Left kidney (tissue), 2 donors: ENCODE data around the gene VAV2. TPM values are rescaled to one million over a fixed set of nuclear protein-coding genes. Genes with fewer than 3 reads are reported as not detected.
"Not testable (repeated sequence)": the region's sequence is repeated elsewhere in the genome, so short reads cannot be mapped to it uniquely, and the experiment has no call there.

Experiments used
- DNase-seq: peaks from one replicate; pipeline ENCODE4 v3.0.0-alpha.2; 2013
- polyA plus RNA-seq: library from polyadenylated mRNA; unstranded; fragments of 120-200 nt; gene quantifications from one replicate; pipeline ENCODE4 v1.2.1, GENCODE V29; 2013; ENCODE audit not compliant: insufficient read length

Gene VAV2
- polyA plus RNA-seq, 1 donor: 35.2 TPM

GRCh38 chr9:133768371-133768858 is 223.7 kb downstream of the VAV2 start:
- DNase-seq: no peak

GRCh38 chr9:133767625-133768024 is 224.5 kb downstream of the VAV2 start:
- no peak for DNase-seq

DNA sequence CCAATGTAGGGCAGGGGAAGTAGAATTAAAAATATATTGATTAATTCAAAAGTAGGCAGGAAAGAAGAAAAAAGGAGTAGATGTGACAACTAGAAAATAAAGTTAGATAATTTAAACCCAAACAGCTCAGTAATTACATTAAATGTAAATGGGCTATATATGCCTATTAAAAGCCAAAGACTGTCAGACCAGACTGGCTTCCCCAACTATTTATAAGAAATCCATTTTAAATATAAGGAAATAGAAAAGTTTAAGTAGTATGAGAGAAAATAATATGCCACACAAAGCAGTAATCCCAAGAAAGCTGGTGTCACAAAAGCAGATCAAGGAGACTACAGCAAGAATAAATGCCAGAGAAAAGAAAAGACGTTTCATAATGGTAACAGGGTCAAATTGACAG is 225.1 kb downstream of the VAV2 start:
- no peak for DNase-seq

DNA sequence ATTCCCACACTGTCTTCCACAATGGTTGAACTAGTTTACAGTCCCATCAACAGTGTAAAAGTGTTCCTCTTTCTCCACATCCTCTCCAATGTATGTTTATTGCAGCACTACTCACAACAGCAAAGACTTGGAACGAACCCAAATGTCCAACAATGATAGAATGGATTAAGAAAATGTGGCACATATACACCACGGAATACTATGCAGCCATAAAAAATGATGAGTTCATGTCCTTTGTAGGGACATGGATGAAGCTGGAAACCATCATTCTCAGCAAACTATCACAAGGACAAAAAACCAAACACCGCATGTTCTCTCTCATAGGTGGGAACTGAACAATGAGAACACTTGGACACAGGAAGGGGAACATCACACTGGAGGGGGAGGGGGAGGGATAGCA is 225.9 kb downstream of the VAV2 start:
- DNase-seq: not testable (repeated sequence)

DNA sequence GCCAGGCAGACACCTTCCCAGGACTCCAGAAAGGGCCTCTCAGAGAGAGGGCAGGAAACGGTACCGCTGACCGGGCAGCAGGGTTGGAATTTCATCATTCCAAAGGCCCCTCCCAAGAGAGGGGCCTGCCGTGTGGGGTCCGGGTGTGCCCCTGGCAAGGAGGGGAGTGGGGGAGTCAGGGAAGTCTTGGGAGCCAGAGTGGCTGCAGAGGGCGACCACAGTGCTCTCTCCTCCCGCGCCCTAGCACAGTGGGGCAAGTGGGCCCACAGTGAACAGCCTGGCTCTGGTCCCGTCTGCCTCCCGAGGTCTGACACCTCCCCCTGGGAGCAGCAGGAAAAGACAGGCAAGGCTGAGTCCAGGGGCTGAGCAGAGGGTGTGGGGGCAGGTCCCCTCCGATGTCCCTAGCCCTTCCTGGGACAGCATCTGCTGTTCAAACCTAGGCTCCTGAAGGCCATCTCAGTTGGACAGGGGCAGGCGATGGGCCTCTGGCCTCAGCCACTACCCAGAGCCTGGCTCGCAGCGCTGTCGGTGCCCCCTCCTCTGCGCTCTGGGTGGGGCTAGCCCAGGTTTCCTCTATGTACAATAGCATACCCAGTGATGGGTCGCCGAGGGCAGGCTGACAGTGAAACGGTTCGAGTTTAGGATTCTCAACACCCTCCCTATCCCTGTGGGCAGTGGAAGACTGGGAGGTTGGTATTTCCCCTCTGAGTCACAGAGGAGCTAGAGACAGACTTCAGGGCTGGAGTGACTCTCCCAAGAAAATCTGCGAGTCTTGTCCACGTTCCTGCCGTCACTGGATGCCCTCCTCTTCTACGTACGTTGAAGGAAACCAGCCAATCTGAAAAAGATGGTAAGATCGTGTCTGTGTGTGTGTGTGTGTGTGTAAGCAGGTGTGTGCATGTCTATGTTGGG is 228.6 kb downstream of the VAV2 start:
- no peak for DNase-seq

DNA sequence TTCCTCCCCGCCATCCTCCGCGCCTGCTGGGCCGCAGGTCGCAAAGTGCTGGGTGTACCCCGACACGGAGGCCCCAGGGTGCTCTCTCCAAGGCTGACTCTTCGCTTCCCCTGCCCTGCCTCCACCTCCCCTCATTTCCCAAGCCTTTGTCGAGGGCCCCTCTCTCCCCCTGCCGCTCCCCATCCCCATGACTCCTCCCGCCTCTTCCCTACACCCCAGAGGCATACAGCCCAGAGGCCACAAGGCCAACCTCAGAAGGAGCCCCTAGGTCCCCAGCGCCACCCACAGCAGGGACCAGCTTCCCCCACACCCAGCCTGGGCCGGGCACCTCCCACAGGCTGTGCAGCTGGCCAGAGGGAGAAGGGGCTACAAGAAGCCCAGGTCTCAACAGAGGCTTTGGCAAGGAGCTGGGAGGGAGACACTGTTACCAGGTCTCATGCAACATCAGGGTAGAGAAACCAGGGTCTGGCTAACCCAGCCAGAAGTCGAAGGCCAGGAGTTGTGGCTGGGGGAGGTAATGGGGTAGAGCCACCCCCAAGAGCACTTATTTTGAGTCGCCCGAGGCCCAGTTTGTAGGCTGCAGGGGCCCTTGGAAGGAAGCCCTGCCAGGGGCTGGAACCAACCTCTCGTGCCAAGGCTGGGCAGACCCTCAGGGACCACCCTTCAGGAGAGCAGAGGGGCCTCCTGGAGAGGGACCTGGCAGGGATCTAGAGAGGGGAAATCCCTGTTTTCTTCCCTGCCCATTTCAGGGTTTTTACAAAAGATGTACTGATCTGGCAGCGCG is 229.4 kb downstream of the VAV2 start:
- DNase-seq: no peak

- no peak for DNase-seq
Observed at GRCh38 chr9:133761641-133762248, 230.4 kb downstream of the VAV2 start.

- DNase-seq: no peak
Observed at GRCh38 chr9:133760713-133761290, 231.3 kb downstream of the VAV2 start.

DNA sequence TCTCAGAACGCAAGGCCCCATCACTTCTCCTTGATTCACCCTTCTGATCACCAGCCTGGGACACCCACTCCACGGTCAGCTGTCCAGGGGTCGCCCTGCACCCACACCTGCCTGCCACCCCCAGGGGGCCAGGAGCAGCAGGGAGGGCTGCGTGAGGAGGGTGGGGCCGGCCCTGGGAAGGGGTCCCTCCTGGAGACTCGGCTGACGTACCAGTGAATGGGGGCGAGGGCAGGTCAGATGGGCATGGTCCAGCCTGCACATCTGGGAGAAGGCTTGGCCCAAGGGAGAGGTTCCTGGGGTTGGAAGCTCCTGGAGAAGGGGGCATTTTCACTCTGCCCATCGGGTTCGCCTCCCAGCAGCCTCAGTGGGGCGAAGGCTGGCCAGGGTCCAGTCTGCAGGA is 232.2 kb downstream of the VAV2 start:
- DNase-seq: no peak

DNA sequence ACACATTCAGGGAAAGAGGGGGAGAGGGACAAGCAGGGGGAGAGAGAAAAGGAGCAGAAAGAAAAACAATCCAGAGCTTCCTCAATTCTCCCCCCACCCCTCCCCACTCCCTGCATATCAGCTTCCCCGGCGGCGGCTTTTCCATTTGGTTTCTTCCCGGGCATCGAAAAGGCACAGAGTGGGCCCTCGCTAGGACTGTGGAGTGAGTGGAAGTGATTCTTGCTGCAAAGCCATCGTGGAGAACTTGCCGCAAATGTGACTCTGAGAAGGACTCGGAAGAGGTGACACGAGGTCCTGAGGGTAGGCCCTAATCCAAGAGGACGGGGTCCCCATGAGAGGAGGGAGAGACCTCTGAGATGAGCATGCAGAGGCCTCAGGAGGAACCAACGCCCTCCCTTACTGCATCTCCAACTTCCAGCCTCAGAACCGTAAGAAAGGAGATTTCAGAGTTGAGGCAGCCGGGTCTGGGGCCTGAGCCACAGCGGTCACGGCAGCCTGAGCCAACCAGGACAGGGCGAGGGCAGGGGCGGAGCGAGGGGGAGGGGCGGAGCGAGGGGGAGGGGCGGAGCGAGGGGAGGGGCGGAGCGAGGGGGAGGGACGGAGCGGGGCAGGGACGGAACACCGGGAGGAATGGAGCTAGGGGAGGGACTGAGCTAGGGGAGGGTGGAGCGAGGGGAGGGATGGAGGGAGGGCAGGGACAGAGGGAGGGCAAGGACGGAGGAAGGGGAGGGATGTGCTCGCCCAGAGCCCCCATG is 232.8 kb downstream of the VAV2 start:
- peak; percentile 46 for DNase-seq

DNA sequence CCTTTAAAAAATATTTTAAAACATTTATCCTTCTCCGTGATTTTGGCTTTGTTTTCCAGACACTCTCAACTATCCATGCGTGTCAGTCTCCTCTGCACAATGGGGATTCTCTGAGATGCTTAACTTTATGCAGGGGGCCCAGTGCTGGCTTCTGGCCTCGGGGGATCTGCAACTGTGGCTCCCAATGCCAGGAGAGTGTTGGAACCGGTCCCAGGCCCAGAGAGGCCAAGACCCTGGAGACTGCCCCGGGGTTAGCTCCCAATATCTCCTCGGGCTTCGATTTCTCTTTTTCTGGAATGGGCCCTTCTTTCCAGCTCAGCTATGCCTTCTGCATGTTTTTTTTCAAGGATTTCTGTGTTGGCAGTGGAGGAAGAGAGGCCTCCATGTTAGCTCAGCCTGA is 233.9 kb downstream of the VAV2 start:
- DNase-seq: no peak

- no peak for DNase-seq
Observed at GRCh38 chr9:133754688-133755227, 237.4 kb downstream of the VAV2 start.

DNA sequence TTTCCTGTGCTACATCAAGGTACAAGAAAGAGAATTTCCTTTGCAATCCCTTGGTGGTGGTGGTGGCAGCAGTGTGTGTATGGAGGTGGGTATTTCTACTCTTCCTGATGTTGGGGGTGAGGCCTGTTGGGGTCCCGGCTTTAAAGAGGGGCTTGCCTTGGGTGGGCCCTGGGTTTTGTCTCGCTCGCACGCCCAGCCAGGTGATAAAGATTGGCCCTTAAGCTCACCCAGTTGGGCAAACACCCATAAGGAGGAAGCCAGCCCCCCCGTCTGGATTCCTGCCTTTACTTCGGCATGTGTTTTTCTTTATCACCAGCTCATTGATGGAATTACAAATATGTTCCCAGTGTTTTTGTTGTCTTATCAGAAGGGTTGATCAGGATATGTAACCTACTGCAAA is 237.9 kb downstream of the VAV2 start:
- no peak for DNase-seq

- DNase-seq: no peak
Observed at GRCh38 chr9:133752739-133753446, 239.2 kb downstream of the VAV2 start.

DNA sequence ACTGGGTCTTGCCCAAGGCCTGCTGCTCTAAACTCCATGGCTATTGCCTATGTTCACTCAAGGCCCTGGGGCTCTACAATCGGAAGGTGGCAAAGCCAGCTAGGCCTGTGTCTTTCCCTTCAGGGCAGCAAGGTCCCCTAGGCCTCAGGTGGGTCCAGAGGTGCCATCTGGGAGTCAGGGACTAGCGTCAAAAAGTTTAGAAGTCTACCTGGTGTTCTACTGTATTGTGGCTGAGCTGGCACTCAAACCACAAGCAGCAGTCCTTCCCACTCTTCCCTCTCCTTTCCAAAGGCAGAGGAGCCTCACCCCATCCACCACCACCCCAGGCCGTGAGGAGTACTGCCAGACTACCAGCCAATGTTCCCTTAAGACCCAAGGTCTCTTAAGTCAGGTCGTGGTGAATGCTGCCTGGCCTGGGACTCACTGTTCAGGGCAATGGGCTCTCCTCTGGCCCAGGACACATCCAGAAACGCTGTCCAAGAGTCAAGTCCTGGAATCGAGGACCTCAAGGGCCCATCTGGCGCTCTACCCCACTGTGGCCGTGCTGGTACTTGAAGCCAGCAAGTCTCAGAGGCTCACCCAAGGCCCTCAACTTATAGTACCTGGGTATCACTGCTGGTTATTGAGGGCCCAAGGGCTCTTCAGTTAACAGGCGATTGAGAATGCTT is 241.0 kb downstream of the VAV2 start:
- DNase-seq: no peak

DNA sequence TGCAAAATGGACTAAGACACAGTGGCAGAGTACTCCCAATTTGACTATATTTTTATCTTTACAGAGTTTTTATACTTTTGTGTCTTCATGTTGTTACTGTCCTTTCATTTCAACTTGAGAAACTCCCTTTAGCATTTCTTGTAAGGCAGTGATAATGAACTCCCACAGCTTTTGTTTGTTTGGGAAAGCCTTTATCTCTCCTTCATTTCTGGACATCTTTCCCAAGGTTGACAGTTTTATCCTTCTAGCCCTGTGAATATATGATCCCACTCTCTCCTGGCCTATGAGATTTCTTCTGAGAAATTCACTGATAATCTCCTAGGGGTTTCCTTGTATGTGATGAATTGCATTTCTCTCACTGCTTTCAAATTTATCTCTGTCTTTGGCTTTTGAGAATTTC is 244.8 kb downstream of the VAV2 start:
- no peak for DNase-seq

DNA sequence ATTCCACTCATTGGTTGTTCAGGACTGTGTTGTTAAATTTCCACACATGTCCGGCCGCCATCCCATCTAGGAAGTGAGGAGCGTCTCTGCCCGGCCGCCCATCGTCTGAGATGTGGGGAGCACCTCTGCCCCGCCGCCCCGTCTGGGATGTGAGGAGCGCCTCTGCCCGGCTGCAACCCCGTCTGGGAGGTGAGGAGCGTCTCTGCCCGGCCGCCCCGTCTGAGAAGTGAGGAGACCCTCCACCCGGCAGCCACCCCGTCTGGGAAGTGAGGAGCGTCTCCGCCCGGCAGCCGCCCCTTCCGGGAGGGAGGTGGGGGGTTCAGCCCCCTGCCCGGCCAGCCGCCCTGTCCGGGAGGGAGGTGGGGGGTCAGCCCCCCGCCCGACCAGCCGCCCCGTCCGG is 247.6 kb downstream of the VAV2 start:
- DNase-seq: not testable (repeated sequence)

DNA sequence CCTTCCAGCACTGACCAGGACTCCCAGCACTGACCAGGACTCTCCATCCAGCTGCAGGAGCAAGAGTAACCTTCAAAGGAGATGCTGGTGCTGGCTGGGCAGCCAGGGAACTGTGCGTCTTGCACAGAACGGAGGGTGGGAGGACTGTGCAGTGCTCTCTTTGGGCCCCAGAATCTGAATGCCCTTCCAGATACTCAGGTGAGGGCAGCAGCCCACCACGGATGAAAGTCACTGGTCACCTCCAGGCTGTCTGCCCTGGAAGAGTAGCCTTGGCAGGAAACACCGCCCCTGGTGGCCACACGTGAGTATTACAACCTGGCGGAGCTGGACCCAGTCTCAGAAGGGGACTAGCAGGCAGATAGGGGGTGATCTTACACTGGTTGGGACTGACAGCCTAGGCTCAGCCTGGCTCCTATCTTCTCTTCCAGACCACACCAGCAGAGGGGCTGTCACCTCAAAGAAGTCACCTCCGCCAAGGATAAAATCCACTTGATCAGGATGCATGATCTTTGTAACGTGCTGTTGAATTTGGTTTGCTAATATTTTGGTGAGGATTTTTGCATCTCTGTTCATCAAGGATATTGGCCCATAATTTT is 249.2 kb downstream of the VAV2 start:
- DNase-seq: peak; percentile 69

DNA sequence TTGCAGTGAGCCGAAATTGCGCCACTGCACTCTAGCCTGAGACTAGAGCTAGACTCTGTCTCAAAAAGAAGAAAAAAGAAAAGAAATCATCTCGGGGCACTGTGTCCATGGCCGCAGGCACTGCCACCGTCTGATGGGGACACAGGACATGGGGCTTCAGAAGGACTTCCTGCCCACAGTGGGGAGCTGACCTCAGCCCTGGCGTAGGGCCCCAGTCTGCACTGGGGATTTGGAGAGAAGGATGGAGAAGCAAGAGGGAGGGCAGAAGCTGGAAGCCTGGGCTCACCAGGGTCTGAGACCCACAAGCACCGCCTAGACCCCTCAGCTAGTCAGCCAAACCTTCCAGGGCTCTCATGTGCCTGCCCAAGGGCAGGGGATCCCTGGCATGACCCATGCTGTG is 249.9 kb downstream of the VAV2 start:
- DNase-seq: no peak

DNA sequence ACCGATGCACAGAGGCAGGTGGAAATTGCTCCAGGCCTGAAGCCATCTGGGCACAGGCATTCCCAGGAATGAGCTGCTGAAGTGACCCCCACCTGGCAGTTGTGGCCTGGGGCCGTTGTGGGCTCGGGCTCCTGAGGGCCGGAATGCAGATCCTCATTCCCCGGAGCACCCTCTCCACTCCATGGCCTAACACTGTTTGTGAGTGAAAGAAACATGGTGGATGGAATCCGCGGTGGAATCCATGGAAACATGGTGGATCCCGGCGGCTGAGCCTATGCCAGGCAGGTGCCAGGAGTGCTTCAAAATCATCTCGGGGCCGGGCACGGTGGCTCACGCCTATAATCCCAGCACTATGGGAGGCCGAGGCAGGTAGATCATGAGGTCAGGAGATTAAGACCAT is 250.4 kb downstream of the VAV2 start:
- DNase-seq: no peak
